Panc1 (cell line): ENCODE data around the gene ETFBKMT. TPM values are rescaled to one million over a fixed set of nuclear protein-coding genes. Genes with fewer than 3 reads are reported as not detected.

Experiments used
- ATAC-seq: fragments of 200-7000 bp; cut with Tn5 transposase; 2 replicates; pipeline ENCODE4 v1.9.1; 2020; ENCODE audit warnings: mild to moderate bottlenecking, moderate library complexity
- BruUV-seq: library from RNA; stranded (reverse); fragments of 400-500 nt; replicated peaks from 2 replicates; lab custom pipeline; 2021; lab: Mats Ljungman, UMichigan
- CTCF ChIA-PET: fragments of 300-600 bp; sonication (Branson Sonifier 250); formaldehyde crosslinking; loops from one replicate; lab custom pipeline; 2022; ENCODE audit warnings: antibody characterized with exemption; lab: Charles Lee
- POLR2A ChIA-PET: fragments of 300-600 bp; sonication (Branson Sonifier 250); formaldehyde crosslinking; loops from one replicate; lab custom pipeline; 2022; ENCODE audit warnings: antibody characterized with exemption; lab: Charles Lee
- DNase-seq: peaks from one replicate; pipeline ENCODE4 v3.0.0-alpha.2; 2010; ENCODE audit warnings: low read depth, low spot score
- H3K27ac ChIP-seq: 2 replicates; pipeline ENCODE4 v1.5.1; 2011; ENCODE audit warnings: mild to moderate bottlenecking, low read length, inconsistent platforms
- H3K27me3 ChIP-seq: fragments of 200-500 bp; sonication (Bioruptor generic); 2 replicates; pipeline ENCODE4 v1.6.0; 2014; ENCODE audit warnings: low read length, inconsistent platforms; ENCODE audit not compliant: control insufficient read depth, insufficient read depth
- H3K36me3 ChIP-seq: fragments of 200-500 bp; sonication (Bioruptor generic); 2 replicates; pipeline ENCODE4 v1.5.1; 2014; ENCODE audit warnings: inconsistent platforms, mild to moderate bottlenecking, low read length, moderate library complexity; ENCODE audit not compliant: control insufficient read depth, insufficient read depth
- H3K4me1 ChIP-seq: 2 replicates; pipeline ENCODE4 v1.5.1; 2011; ENCODE audit warnings: inconsistent platforms, mild to moderate bottlenecking, low read length, moderate library complexity; ENCODE audit not compliant: control insufficient read depth, insufficient read depth
- H3K4me3 ChIP-seq, 2 experiments: 2 replicates each; pipeline ENCODE4 v1.5.1; 2011 to 2012; ENCODE audit warnings: low read depth in 2 of 2, low read length in 2 of 2, mild to moderate bottlenecking in 2 of 2, inconsistent platforms in 1 of 2, moderate library complexity in 1 of 2
- H3K9me3 ChIP-seq: fragments of 200-500 bp; sonication (Bioruptor generic); 2 replicates; pipeline ENCODE4 v1.5.1; 2014; ENCODE audit warnings: low read depth, mild to moderate bottlenecking, inconsistent platforms, low read length, moderate library complexity; ENCODE audit not compliant: control insufficient read depth, insufficient read depth
- CTCF ChIP-seq: fragments of 450-650 bp; IDR thresholded peaks from 2 replicates; pipeline ENCODE4 v1.5.1; 2017; ENCODE audit warnings: mild to moderate bottlenecking
- POLR2AphosphoS5 ChIP-seq: IDR thresholded peaks from 2 replicates; pipeline ENCODE4 v1.6.1; 2012; ENCODE audit warnings: mild to moderate bottlenecking, low read depth, low read length, moderate library complexity
- REST ChIP-seq, 2 experiments: IDR thresholded peaks; 2 replicates each; pipeline ENCODE4 v1.6.1; 2011 to 2012; ENCODE audit warnings: low read depth in 2 of 2, control low read depth in 1 of 2, low read length in 1 of 2, mild to moderate bottlenecking in 1 of 2, moderate library complexity in 1 of 2; ENCODE audit not compliant: insufficient read depth in 1 of 2
- SIN3A ChIP-seq: IDR thresholded peaks from 2 replicates; pipeline ENCODE4 v1.6.1; 2012; ENCODE audit warnings: low read depth, mild to moderate bottlenecking, low read length, moderate library complexity, borderline replicate concordance; ENCODE audit not compliant: insufficient read depth
- TCF7L2 ChIP-seq: IDR thresholded peaks from 2 replicates; pipeline ENCODE4 v1.6.1; 2011; ENCODE audit warnings: mild to moderate bottlenecking, low read depth, low read length, inconsistent platforms
- in situ Hi-C: cut with HindIII; loops from 2 replicates; pipeline ENCODE4 v1.10.0; 2016; ENCODE audit warnings: low sequenced_read_pairs, low pct_unique_long_range_greater_than_20kb
- intact Hi-C: fragments of 100-400 bp; cut with micrococcal nuclease; formaldehyde crosslinking; loops from one replicate; pipeline ENCODE4 v1.10.0; 2022; ENCODE audit not compliant: unreplicated experiment
- total RNA-seq: library from RNA; stranded (reverse); gene quantifications from one replicate; pipeline ENCODE4 v1.2.1, GENCODE V29; 2021; ENCODE audit not compliant: unreplicated experiment

ETFBKMT gene
- total RNA-seq, 1 experiment from 2014 or later = 1.5 TPM

- ChIA-PET CTCF (no interaction called here), POLR2A (no interaction called here)
- no TSS peak for BruUV-seq
Observed at GRCh38 chr12:31655208-31655607, 4.3 kb upstream of the ETFBKMT start.

GRCh38 chr12:31655792-31656191 is 3.7 kb upstream of the ETFBKMT start:
- CTCF ChIA-PET = interaction anchor here (0.6 kb wide), 1 partner anchor 252 kb away, joined by 3 read pairs; no protein-coding TSS in a partner anchor
- no peak for TF ChIP-seq POLR2AphosphoS5
- 0 out of 2 replicates have a peak, but pooled peaks have one; percentile 5 for TF ChIP-seq CTCF
- TF ChIP-seq TCF7L2 = no peak
- TF ChIP-seq SIN3A = no peak
- no peak for TF ChIP-seq REST (IDR thresholded peaks at IDR 0.05; ENCODE audit: insufficient read depth in 1 of 2, low read depth in 2 of 2, low read length in 1 of 2)
- in situ Hi-C loops = no loop called here

More at GRCh38 chr12:31655208-31655607, 4.3 kb upstream of the ETFBKMT start:
- TF ChIP-seq POLR2AphosphoS5 (no peak), REST (IDR thresholded peaks at IDR 0.05; ENCODE audit: insufficient read depth in 1 of 2, low read depth in 2 of 2, low read length in 1 of 2) (no peak), SIN3A (no peak), CTCF (no peak), TCF7L2 (no peak)
- intact Hi-C loops = loop anchor here (10.0 kb wide), 1 partner anchor 1020 kb away; the partner anchor contains the start of gene DNM1L
- Histone ChIP-seq H3K27me3 (no peaks in the 10 kb centered on the region), H3K9me3 (no peaks in the 10 kb centered on the region), H3K4me3 (no peak overlapping the region), H3K4me1 (peaks cover 10% of the 10 kb centered on the region), H3K36me3 (peaks cover 2% of the 10 kb centered on the region; the same call in 1 of the 2 replicates), H3K27ac (no peak overlapping the region)
- DNase-seq (no peak), ATAC-seq (no peak)
- in situ Hi-C loops = no loop called here

More at GRCh38 chr12:31655792-31656191, 3.7 kb upstream of the ETFBKMT start:
- no TSS peak for BruUV-seq
- DNase-seq = no peak
- Histone ChIP-seq H3K4me3 (no peak overlapping the region), H3K36me3 (peaks cover 2% of the 10 kb centered on the region; the same call in 1 of the 2 replicates), H3K9me3 (no peaks in the 10 kb centered on the region), H3K4me1 (peaks cover 10% of the 10 kb centered on the region), H3K27me3 (no peaks in the 10 kb centered on the region), H3K27ac (no peak overlapping the region)
- POLR2A ChIA-PET = no interaction called here
- ATAC-seq = no peak
- intact Hi-C loops = loop anchor here (10.0 kb wide), 1 partner anchor 1019 kb away; the partner anchor contains the start of gene DNM1L
